COLO668 (cell line): Measurements from ENCODE around the gene TNFRSF14.
A peak's percentile ranks its signal among the peaks of the same experiment; 100 is the strongest.

Experiments
- DNase-seq: peaks from one replicate; lab custom pipeline; 2025; ENCODE audit not compliant: unreplicated experiment; lab: John Stamatoyannopoulos, UW

The TNFRSF14 gene

GRCh38 chr1:2523191-2523890 is 32.8 kb upstream of the TNFRSF14 start:
- DNase-seq, result no peak

- DNase-seq, result no peak
These were observed 32.1 kb upstream of the TNFRSF14 start for GRCh38 chr1:2523891-2524609.

- no peak for DNase-seq
These were observed 30.6 kb upstream of the TNFRSF14 start for GRCh38 chr1:2525572-2525919.

GRCh38 chr1:2525920-2526823 is 30.0 kb upstream of the TNFRSF14 start, which contains the start of gene PANK4:
Gene PANK4, minus strand, starts transcription at chr1:2526596. Its CDS starts 9 bp downstream, at chr1:2526587.
- peak; percentile 100 for DNase-seq

GRCh38 chr1:2526824-2527555 is 29.2 kb upstream of the TNFRSF14 start:
- DNase-seq, result peak; percentile 78

GRCh38 chr1:2527556-2527860 is 28.7 kb upstream of the TNFRSF14 start:
- no peak for DNase-seq

- DNase-seq, result peak; percentile 55
These were observed 28.2 kb upstream of the TNFRSF14 start for GRCh38 chr1:2528016-2528415.

- DNase-seq, result no peak
These were observed 27.6 kb upstream of the TNFRSF14 start for GRCh38 chr1:2528611-2528965.

- DNase-seq, result peak; percentile 75
These were observed 27.0 kb upstream of the TNFRSF14 start for GRCh38 chr1:2528966-2529783.

GRCh38 chr1:2529784-2530512 is 26.2 kb upstream of the TNFRSF14 start, which contains the start of gene HES5:
Gene HES5, minus strand, starts transcription at chr1:2530263. Its CDS starts 99 bp downstream, at chr1:2530164.
- DNase-seq, result peak; percentile 93

- DNase-seq, result peak; percentile 86
These were observed 25.4 kb upstream of the TNFRSF14 start for GRCh38 chr1:2530513-2531361.

GRCh38 chr1:2532485-2533160 is 23.5 kb upstream of the TNFRSF14 start:
- no peak for DNase-seq

- DNase-seq, result no peak
These were observed 22.8 kb upstream of the TNFRSF14 start for GRCh38 chr1:2533365-2533764.

- DNase-seq, result no peak
These were observed 21.9 kb upstream of the TNFRSF14 start for GRCh38 chr1:2534315-2534686.

GRCh38 chr1:2534687-2535441 is 21.3 kb upstream of the TNFRSF14 start:
- DNase-seq, result peak; percentile 98

GRCh38 chr1:2535455-2535854 is 20.7 kb upstream of the TNFRSF14 start:
- DNase-seq, result peak; percentile 87

- DNase-seq, result peak; percentile 45
These were observed 20.2 kb upstream of the TNFRSF14 start for GRCh38 chr1:2535981-2536380.
